Peyer's patch (tissue), 4 donors: ENCODE measurements around the gene CCPG1. TPM values are rescaled to one million over a fixed set of nuclear protein-coding genes. Genes with fewer than 3 reads are reported as not detected.
"Not testable (repeated sequence)": the region's sequence is repeated elsewhere in the genome, so short reads cannot be mapped to it uniquely, and the experiment has no call there.

Source experiments
- DNase-seq, 3 donors: peaks; one replicate each; pipeline ENCODE4 v3.0.0-alpha.2; 2017 to 2019
- H3K27ac ChIP-seq, 4 donors: fragments of 200-600 bp; sonication (generic); one replicate each; pipeline ENCODE4 v1.5.1; 2016 to 2019
- H3K27me3 ChIP-seq, 2 donors: fragments of 200-600 bp; sonication (generic); one replicate each; pipeline ENCODE4 v1.5.1; 2019
- H3K36me3 ChIP-seq, 3 donors: fragments of 200-600 bp; sonication (generic); one replicate each; pipeline ENCODE4 v1.5.1; 2016 to 2019
- H3K4me1 ChIP-seq, 4 donors: fragments of 200-600 bp; sonication (generic); one replicate each; pipeline ENCODE4 v1.5.1; 2016 to 2019
- H3K4me3 ChIP-seq, 4 donors: fragments of 200-600 bp; sonication (generic); 1 replicate in 3 of 4; 2 replicates in 1 of 4; pipeline ENCODE4 v1.5.1; 2016 to 2019; ENCODE audit warnings: mild to moderate bottlenecking in 1 of 4
- H3K9me3 ChIP-seq, 4 donors: fragments of 200-600 bp; sonication (generic); one replicate each; pipeline ENCODE4 v1.5.1; 2016 to 2019; ENCODE audit warnings: mild to moderate bottlenecking in 1 of 4
- CTCF ChIP-seq, 6 experiments: fragments of 450-650 bp in 4 of 6; fragments of 200-600 bp in 2 of 6; sonication (generic) in 1 of 6; IDR thresholded peaks; one replicate each; pipeline ENCODE4 v1.5.1; 2017 to 2019; ENCODE audit warnings: antibody characterized with exemption in 6 of 6, mild to moderate bottlenecking in 3 of 6, moderate library complexity in 1 of 6
- POLR2A ChIP-seq, 2 donors: fragments of 450-650 bp; IDR thresholded peaks; one replicate each; pipeline ENCODE4 v1.5.1; 2017; ENCODE audit warnings: antibody characterized with exemption in 2 of 2, mild to moderate bottlenecking in 2 of 2, moderate library complexity in 2 of 2
- total RNA-seq, 4 donors: library from RNA; depleted of rRNA; stranded (reverse); fragments of >200 nt; gene quantifications; one replicate each; pipeline ENCODE4 v1.1.0, GENCODE V29; 2016

Gene CCPG1
- total RNA-seq, 4 donors from 2014 or later = 24.8 to 36.3 (median 29.5) TPM

- no peaks in the 10 kb centered on the region for H3K36me3 ChIP-seq
- H3K27me3 ChIP-seq = no peaks in the 10 kb centered on the region
- no peaks in the 10 kb centered on the region for H3K4me1 ChIP-seq
- H3K9me3 ChIP-seq = no peaks in the 10 kb centered on the region
- no peak overlapping the region for H3K4me3 ChIP-seq
- no peak for DNase-seq
- TF ChIP-seq CTCF (IDR thresholded peaks at IDR 0.05) (peak in 5 of 6 experiments; percentile 30 to 59 (median 54)), POLR2A (IDR thresholded peaks at IDR 0.05) (no peak)
- no peak overlapping the region for H3K27ac ChIP-seq
Observed at GRCh38 chr15:55434989-55435825, 27.0 kb upstream of the CCPG1 start.

- Histone ChIP-seq H3K4me3 (no peak overlapping the region), H3K9me3 (no peaks in the 10 kb centered on the region), H3K27me3 (no peaks in the 10 kb centered on the region), H3K27ac (no peak overlapping the region), H3K4me1 (no peaks in the 10 kb centered on the region), H3K36me3 (no peaks in the 10 kb centered on the region)
- no peak for DNase-seq
- TF ChIP-seq CTCF (IDR thresholded peaks at IDR 0.05) (no peak), POLR2A (IDR thresholded peaks at IDR 0.05) (no peak)
Observed at GRCh38 chr15:55422089-55422488, 13.9 kb upstream of the CCPG1 start.

DNA sequence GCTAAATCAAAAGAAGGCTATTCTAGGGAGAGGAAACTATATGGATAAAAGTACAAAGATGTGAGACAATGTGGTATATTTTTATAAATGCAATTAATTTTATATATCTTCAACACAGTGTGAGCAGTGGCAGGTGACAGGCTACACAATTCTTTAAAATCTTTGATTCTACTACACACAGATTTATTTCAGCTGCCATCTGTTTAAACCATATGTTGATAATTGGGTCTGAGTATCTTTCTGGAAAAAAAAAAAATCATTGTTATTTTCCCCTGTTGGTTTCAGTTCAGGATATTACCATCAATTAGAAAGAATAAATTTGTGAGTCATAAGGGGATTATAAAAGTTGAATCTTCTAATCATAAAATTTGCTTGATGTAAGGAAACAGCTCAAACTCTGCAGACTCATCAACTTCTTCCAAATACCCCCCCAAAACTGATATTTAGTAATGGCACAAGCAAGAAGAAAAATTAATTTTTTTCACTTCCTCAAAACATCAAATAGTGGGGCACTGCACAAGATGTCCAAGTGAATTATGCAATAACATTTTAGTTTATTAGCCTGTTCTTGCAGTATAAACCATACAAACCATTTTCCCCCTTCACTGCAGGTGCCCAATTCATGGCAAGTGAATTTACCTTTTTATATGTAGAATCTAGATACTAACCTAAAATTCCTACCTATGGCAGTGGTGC is 12.2 kb upstream of the CCPG1 start:
- Histone ChIP-seq H3K36me3 (no peaks in the 10 kb centered on the region), H3K9me3 (no peaks in the 10 kb centered on the region), H3K27me3 (no peaks in the 10 kb centered on the region), H3K4me3 (no peak overlapping the region), H3K4me1 (no peaks in the 10 kb centered on the region), H3K27ac (no peak overlapping the region)
- no peak for DNase-seq
- TF ChIP-seq CTCF (IDR thresholded peaks at IDR 0.05) (no peak), POLR2A (IDR thresholded peaks at IDR 0.05) (no peak)

GRCh38 chr15:55417678-55418077 is 9.5 kb upstream of the CCPG1 start:
- DNase-seq, H3K36me3 ChIP-seq, H3K4me3 ChIP-seq, H3K4me1 ChIP-seq, H3K9me3 ChIP-seq, H3K27ac ChIP-seq, H3K27me3 ChIP-seq: not testable (repeated sequence)

GRCh38 chr15:55408976-55409375 is 817 bp upstream of the CCPG1 start:
- peak overlapping the region; percentile 41 to 91 (median 87) for H3K27ac ChIP-seq
- not testable (repeated sequence) for H3K36me3 ChIP-seq, DNase-seq, H3K9me3 ChIP-seq, H3K27me3 ChIP-seq
- H3K4me3 ChIP-seq = peak overlapping the region; percentile 60 to 79 (median 70)
- peaks cover 0 to 29% (median 0%) of the 10 kb centered on the region in 4 donors for H3K4me1 ChIP-seq

DNA sequence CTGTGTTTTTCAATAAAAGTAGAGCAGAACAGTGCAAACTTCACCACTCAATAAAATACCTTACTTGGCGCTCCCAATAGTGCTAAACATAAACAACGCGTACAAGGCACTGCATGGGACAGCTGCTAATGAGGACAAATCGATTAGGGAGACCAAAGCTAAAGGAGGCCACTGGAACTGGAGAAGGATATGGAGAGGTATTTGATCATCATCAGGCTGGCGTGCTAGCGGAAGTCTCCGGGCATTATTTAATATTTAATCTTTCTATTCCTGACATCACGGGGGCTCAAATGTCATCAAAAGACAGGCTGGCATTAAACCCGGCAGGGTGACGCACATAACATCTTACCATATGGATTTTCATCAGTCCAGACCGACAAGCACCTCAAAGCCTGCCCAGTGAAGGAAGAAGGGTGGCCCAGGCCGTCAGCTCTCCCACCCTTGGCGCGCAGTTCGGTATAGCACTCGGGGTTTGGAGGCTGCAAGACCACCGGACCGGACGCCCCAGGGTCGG is 604 bp downstream of the CCPG1 start:
- TF ChIP-seq CTCF (IDR thresholded peaks at IDR 0.05) (no peak), POLR2A (IDR thresholded peaks at IDR 0.05) (no peak)
- Histone ChIP-seq H3K27me3 (no peaks in the 10 kb centered on the region), H3K4me3 (peak overlapping the region; percentile 60 to 79 (median 70)), H3K9me3 (no peaks in the 10 kb centered on the region), H3K36me3 (no peaks in the 10 kb centered on the region), H3K4me1 (peaks cover 0 to 41% (median 0%) of the 10 kb centered on the region in 4 donors), H3K27ac (peak overlapping the region; percentile 81 to 91 (median 87))
- no peak for DNase-seq
